AG10803 (cell line): ENCODE measurements around the gene GOSR2.

Source experiments
- DNase-seq: peaks from one replicate; pipeline ENCODE4 v3.0.0; 2010; ENCODE audit warnings: low read depth
- H3K4me3 ChIP-seq: 2 replicates; pipeline ENCODE4 v1.5.1; 2011; ENCODE audit warnings: mild to moderate bottlenecking, low read length, control low read depth
- TF ChIP-seq, protein P1 (sequence below): conservative IDR thresholded peaks from 2 replicates; pipeline ENCODE4 v1.5.1; 2011; ENCODE audit warnings: mild to moderate bottlenecking, low read length, control low read depth, inconsistent platforms

GOSR2 gene

DNA sequence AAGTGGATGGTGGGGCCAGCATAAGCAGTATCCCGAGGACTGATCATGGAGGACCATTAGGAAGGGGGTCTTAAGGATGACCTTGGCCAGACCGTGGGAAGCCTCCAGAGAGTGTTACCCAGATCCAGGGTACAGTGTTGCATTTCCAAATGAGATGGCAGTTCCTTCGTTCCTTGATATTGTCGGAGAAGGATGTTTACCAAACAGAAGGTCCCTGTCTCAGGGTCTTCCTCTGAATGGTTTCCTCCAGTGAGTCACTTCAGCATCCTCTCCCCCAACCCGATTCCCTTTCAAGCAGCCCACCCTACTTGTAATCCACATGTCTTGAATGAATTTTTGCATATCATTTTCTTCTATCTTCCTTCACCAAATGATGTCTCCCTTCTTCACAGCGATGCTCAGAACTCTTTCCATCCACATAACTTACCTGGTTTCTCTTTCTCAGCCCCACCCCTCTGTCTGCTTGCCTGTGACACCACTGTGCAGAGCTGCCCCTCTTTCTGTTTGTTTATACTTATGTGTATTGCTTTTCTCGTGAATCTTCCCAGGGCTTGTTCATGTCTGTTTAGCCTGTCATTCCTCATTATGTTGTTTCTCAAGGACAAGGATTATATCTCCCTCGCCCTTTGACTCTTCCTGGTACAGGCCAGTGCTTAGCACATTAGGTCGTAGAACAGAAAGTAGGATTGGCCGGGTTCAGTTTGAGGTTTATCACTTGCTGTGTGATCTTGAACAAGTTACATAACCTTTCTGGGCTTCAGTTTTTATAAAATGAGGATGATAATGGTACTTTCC lies 5.7 kb downstream of the GOSR2 start:
- no peak for DNase-seq
- no peak overlapping the region for H3K4me3 ChIP-seq
- TF ChIP-seq, protein P1, sequence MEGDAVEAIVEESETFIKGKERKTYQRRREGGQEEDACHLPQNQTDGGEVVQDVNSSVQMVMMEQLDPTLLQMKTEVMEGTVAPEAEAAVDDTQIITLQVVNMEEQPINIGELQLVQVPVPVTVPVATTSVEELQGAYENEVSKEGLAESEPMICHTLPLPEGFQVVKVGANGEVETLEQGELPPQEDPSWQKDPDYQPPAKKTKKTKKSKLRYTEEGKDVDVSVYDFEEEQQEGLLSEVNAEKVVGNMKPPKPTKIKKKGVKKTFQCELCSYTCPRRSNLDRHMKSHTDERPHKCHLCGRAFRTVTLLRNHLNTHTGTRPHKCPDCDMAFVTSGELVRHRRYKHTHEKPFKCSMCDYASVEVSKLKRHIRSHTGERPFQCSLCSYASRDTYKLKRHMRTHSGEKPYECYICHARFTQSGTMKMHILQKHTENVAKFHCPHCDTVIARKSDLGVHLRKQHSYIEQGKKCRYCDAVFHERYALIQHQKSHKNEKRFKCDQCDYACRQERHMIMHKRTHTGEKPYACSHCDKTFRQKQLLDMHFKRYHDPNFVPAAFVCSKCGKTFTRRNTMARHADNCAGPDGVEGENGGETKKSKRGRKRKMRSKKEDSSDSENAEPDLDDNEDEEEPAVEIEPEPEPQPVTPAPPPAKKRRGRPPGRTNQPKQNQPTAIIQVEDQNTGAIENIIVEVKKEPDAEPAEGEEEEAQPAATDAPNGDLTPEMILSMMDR, result no peak

- H3K4me3 ChIP-seq, result no peak overlapping the region
- DNase-seq, result peak; percentile 26
- TF ChIP-seq, protein P1, result no peak
Measured at GRCh38 chr17:46929413-46929812, 6.5 kb downstream of the GOSR2 start.

DNA sequence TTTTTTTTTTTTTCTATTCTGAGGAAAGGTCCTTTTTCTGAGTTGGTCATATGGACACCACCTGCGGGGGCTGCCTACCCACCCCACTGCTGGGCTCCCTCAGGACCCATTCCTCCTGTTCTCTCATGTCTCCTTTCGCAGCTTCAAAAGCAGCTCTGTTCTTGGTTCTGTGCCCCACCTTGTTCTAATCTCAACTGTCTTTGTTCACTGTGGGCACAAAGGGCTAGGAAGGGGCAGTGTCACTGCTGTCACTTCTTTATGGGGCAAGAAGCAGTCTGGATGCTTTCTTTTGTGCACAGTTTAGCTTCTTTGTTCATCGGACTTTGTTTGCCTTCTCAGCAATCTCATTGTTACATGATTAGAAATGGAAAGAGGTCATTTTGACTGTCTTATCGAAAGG lies 7.1 kb downstream of the GOSR2 start:
- no peak for DNase-seq
- H3K4me3 ChIP-seq, result no peak overlapping the region
- TF ChIP-seq, protein P1, result no peak

GRCh38 chr17:46931596-46931995 lies 8.6 kb downstream of the GOSR2 start:
- no peak for DNase-seq
- no peak overlapping the region for H3K4me3 ChIP-seq
- TF ChIP-seq, protein P1, result no peak

DNA sequence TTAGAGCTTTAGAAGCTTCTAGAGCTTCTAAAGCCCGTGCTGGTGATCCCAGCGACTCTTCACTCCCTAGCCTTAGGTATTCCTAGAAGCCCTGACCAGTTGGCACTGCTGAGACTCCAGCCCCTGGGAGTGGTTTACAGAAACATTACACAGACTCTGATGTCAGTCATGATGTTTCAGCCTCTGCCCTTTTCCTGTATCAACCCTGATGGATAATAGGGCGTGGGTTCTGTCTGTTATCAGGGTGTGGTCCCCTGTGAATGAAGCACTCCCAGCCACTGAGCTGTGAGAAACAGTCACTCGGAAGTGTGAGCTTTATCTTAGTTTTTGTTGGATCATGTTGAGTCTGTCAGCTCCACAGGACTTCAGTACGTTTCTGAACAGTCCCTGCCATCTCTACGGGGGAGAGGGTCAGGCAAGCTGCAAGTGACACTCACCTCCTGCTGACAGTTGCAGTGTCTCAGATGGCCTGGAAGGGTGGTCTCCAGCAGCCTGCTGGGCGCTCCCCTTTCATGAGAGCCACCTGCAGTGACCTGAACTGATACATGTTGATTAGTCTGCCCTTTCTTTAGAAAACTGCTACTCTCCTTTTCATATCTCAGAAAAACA lies 12.8 kb downstream of the GOSR2 start:
- DNase-seq, result no peak
- H3K4me3 ChIP-seq, result no peak overlapping the region
- TF ChIP-seq, protein P1, result no peak

DNA sequence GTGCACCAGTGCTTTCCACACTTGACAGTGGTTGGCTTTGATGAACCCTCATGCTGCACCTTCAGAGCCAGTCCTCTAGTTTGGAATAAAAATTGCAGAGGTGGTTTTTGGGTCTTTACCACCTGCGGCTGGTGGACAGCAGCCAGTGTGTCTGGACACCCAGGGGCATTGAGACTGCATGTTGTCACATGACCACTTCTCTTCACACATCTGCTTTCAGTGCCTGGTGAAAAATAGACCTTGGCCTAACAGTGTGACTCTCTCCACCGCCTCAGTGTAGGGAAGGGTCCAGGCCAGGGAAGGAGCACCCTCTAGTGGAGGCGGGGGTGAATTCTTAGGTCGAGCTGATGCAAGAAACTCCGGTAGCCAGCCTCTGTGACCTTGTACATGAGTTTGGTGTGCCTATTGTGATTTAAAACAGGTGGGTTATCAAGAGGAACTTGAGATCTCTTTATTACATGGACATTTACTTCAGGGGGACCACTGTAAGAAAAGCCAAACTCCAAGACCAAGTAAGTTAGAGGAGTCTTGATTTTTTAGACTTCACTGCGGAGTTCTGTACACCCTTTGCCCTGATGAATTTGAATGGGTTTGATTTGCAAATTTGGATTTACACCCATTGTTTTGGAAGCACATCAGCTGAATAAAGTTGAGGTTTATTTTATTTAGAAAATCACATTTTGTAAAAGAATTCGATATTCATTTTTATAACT lies 17.9 kb downstream of the GOSR2 start:
- no peak overlapping the region for H3K4me3 ChIP-seq
- TF ChIP-seq, protein P1, result peak; percentile 93
- peak; percentile 77 for DNase-seq
